Hematopoietic multipotent progenitor cell treated with erythropoietin and hydrocortisone succinate and interleukin-3 and kit ligand, for 4 days (in vitro differentiated cells): Measurements from ENCODE around the gene CPTP.

Experiments used
- DNase-seq: peaks from one replicate; pipeline ENCODE4 v3.0.0-alpha.2; 2015

CPTP gene

GRCh38 chr1:1292851-1293250 is 31.8 kb upstream of the CPTP start:
- DNase-seq = no peak

- peak; percentile 24 for DNase-seq
Measured at GRCh38 chr1:1293263-1294249, 31.0 kb upstream of the CPTP start.

GRCh38 chr1:1294250-1294890 is 30.2 kb upstream of the CPTP start:
- DNase-seq = no peak

GRCh38 chr1:1295154-1295923 is 29.3 kb upstream of the CPTP start:
- no peak for DNase-seq

- no peak for DNase-seq
Measured at GRCh38 chr1:1296070-1297061, 28.2 kb upstream of the CPTP start.

GRCh38 chr1:1297802-1298424 is 26.7 kb upstream of the CPTP start:
- no peak for DNase-seq

GRCh38 chr1:1298861-1299685 is 25.5 kb upstream of the CPTP start:
- DNase-seq = peak; percentile 61

GRCh38 chr1:1299686-1300351 is 24.8 kb upstream of the CPTP start:
- peak; percentile 35 for DNase-seq

- DNase-seq = no peak
Measured at GRCh38 chr1:1300352-1300739, 24.3 kb upstream of the CPTP start.

- DNase-seq = peak; percentile 55
Measured at GRCh38 chr1:1302006-1302430, 22.6 kb upstream of the CPTP start.

GRCh38 chr1:1302951-1303509 is 21.6 kb upstream of the CPTP start:
- peak; percentile 41 for DNase-seq

GRCh38 chr1:1303736-1304135 is 20.9 kb upstream of the CPTP start:
- DNase-seq = no peak

GRCh38 chr1:1304331-1305299 is 20.0 kb upstream of the CPTP start:
- peak; percentile 51 for DNase-seq

GRCh38 chr1:1305300-1306069 is 19.1 kb upstream of the CPTP start:
- peak; percentile 93 for DNase-seq

GRCh38 chr1:1306070-1306660 is 18.4 kb upstream of the CPTP start:
- DNase-seq = peak; percentile 60

GRCh38 chr1:1306661-1307260 is 17.8 kb upstream of the CPTP start:
- DNase-seq = no peak
